ENCODE measurements around the gene NFIA. TPM values are rescaled to one million over a fixed set of nuclear protein-coding genes. Genes with fewer than 3 reads are reported as not detected.

The NFIA gene
- polyA plus RNA-seq, 3 donors, result 1.4 to 5.3 (median 2.4) TPM

- Mint-ChIP-seq H3K36me3 (peaks cover 21 to 25% of the 10 kb centered on the region in 2 donors), H3K27me3 (ENCODE audit: low read depth in 3 of 3) (peaks cover 3 to 18% (median 8%) of the 10 kb centered on the region in 3 donors), H3K4me1 (peaks cover 26% of the 10 kb centered on the region), H3K27ac (no peak overlapping the region), H3K9me3 (peaks cover 0 to 3% (median 0%) of the 10 kb centered on the region in 7 donors), H3K4me3 (no peak overlapping the region)
- peaks cover 15% of the 10 kb centered on the region for H3K79me2 ChIP-seq (ENCODE audit: insufficient read depth, low read length)
- intact Hi-C loops (cut with micrococcal nuclease), result loop anchor here in 1 of 2 donors (5.0 kb wide), 1 partner anchor 34 kb away; no protein-coding TSS in a partner anchor
- no peaks in the 10 kb centered on the region for H3K9me3 ChIP-seq (replicated peaks in 1 of 2; ENCODE audit: control insufficient read depth in 1 of 2, insufficient read depth in 1 of 2, low read length in 2 of 2)
- no CpG with 5 or more reads among the region's 4 CpGs for WGBS (ENCODE audit: insufficient coverage)
- peaks cover 12 to 18% of the 10 kb centered on the region in 2 donors for H3K4me1 ChIP-seq (ENCODE audit: control insufficient read depth in 1 of 2, insufficient read depth in 2 of 2, low read length in 2 of 2)
- H4K20me1 ChIP-seq (ENCODE audit: insufficient read depth, low read length), result no peaks in the 10 kb centered on the region
- DNase-seq, result no peak
- no peak overlapping the region for H3K9ac ChIP-seq (ENCODE audit: insufficient read depth, low read length, poor library complexity, severe bottlenecking)
- H2AFZ ChIP-seq (ENCODE audit: insufficient read depth, low read depth, low read length, poor library complexity, severe bottlenecking), result no peak overlapping the region
- no peak overlapping the region for H3K4me3 ChIP-seq (replicated peaks in 1 of 3; ENCODE audit: low read depth in 2 of 3, low read length in 3 of 3)
- TF ChIP-seq CTCF (IDR thresholded peaks at IDR 0.05), result no peak
- H3K27me3 ChIP-seq (ENCODE audit: control insufficient read depth in 2 of 2, insufficient read depth in 2 of 2, low read length in 2 of 2), result peaks cover 0 to 10% of the 10 kb centered on the region in 2 donors
- peaks cover 6 to 19% of the 10 kb centered on the region in 2 donors for H3K36me3 ChIP-seq (replicated peaks in 1 of 2; ENCODE audit: control insufficient read depth in 1 of 2, insufficient read depth in 2 of 2, low read length in 2 of 2)
- H3K27ac ChIP-seq (ENCODE audit: low read depth in 1 of 2, low read length in 2 of 2), result no peak overlapping the region
- H3K4me2 ChIP-seq (replicated peaks; ENCODE audit: extremely low read depth, low read length, poor library complexity, severe bottlenecking), result no peak overlapping the region
Measured at GRCh38 chr1:61085983-61086644, 3.8 kb downstream of the NFIA start.

GRCh38 chr1:61087571-61087970 lies 5.2 kb downstream of the NFIA start:
- Histone ChIP-seq H4K20me1 (ENCODE audit: insufficient read depth, low read length) (no peaks in the 10 kb centered on the region), H3K4me1 (ENCODE audit: control insufficient read depth in 1 of 2, insufficient read depth in 2 of 2, low read length in 2 of 2) (peaks cover 5 to 9% of the 10 kb centered on the region in 2 donors), H3K4me2 (replicated peaks; ENCODE audit: extremely low read depth, low read length, poor library complexity, severe bottlenecking) (no peak overlapping the region), H3K36me3 (replicated peaks in 1 of 2; ENCODE audit: control insufficient read depth in 1 of 2, insufficient read depth in 2 of 2, low read length in 2 of 2) (peaks cover 6 to 19% of the 10 kb centered on the region in 2 donors), H3K27me3 (ENCODE audit: control insufficient read depth in 2 of 2, insufficient read depth in 2 of 2, low read length in 2 of 2) (peaks cover 0 to 10% of the 10 kb centered on the region in 2 donors), H2AFZ (ENCODE audit: insufficient read depth, low read depth, low read length, poor library complexity, severe bottlenecking) (no peak overlapping the region), H3K4me3 (replicated peaks in 1 of 3; ENCODE audit: low read depth in 2 of 3, low read length in 3 of 3) (no peak overlapping the region), H3K79me2 (ENCODE audit: insufficient read depth, low read length) (peaks cover 15% of the 10 kb centered on the region), H3K9ac (ENCODE audit: insufficient read depth, low read length, poor library complexity, severe bottlenecking) (no peak overlapping the region), H3K9me3 (replicated peaks in 1 of 2; ENCODE audit: control insufficient read depth in 1 of 2, insufficient read depth in 1 of 2, low read length in 2 of 2) (no peaks in the 10 kb centered on the region), H3K27ac (ENCODE audit: low read depth in 1 of 2, low read length in 2 of 2) (no peak overlapping the region)
- TF ChIP-seq CTCF (IDR thresholded peaks at IDR 0.05), result no peak
- peaks cover 25% of the 10 kb centered on the region in 2 donors for H3K36me3 Mint-ChIP-seq
- no peak overlapping the region for H3K4me3 Mint-ChIP-seq
- no CpG with 5 or more reads among the region's 3 CpGs for WGBS (ENCODE audit: insufficient coverage)
- DNase-seq, result no peak
- H3K27me3 Mint-ChIP-seq (ENCODE audit: low read depth in 3 of 3), result peaks cover 0 to 11% (median 7%) of the 10 kb centered on the region in 3 donors
- peaks cover 19% of the 10 kb centered on the region for H3K4me1 Mint-ChIP-seq
- intact Hi-C loops (cut with micrococcal nuclease), result loop anchor here in 1 of 2 donors (5.0 kb wide), 1 partner anchor 35 kb away; no protein-coding TSS in a partner anchor
- peaks cover 0 to 3% (median 0%) of the 10 kb centered on the region in 7 donors for H3K9me3 Mint-ChIP-seq
- H3K27ac Mint-ChIP-seq, result no peak overlapping the region
